Muscle layer of colon (tissue), 2 donors: ENCODE measurements around the gene PROSER3.

ENCODE experiments used
- H3K27ac ChIP-seq: one replicate; pipeline ENCODE4 v1.7.0; 2013; ENCODE audit warnings: low read depth, mild to moderate bottlenecking, low read length, moderate library complexity
- H3K27me3 ChIP-seq, 2 donors: one replicate each; pipeline ENCODE4 v1.7.0; 2013; ENCODE audit warnings: low read length in 2 of 2, mild to moderate bottlenecking in 2 of 2; ENCODE audit not compliant: insufficient read depth in 2 of 2, control insufficient read depth in 1 of 2
- H3K36me3 ChIP-seq: one replicate; pipeline ENCODE4 v1.7.0; 2013; ENCODE audit warnings: mild to moderate bottlenecking, low read length; ENCODE audit not compliant: insufficient read depth
- H3K4me1 ChIP-seq: one replicate; pipeline ENCODE4 v1.7.0; 2013; ENCODE audit warnings: mild to moderate bottlenecking, low read length; ENCODE audit not compliant: insufficient read depth
- H3K4me3 ChIP-seq, 2 donors: one replicate each; pipeline ENCODE4 v1.7.0; 2013; ENCODE audit warnings: low read length in 2 of 2, low read depth in 1 of 2, mild to moderate bottlenecking in 1 of 2, moderate library complexity in 1 of 2
- H3K9ac ChIP-seq: one replicate; pipeline ENCODE4 v1.7.0; 2013; ENCODE audit warnings: low read length
- H3K9me3 ChIP-seq: one replicate; pipeline ENCODE4 v1.7.0; 2013; ENCODE audit warnings: mild to moderate bottlenecking, low read length
- donor health status: abdominal sarcoma.
- donor health status: Adenocarcinoma of cecum.

Gene PROSER3

DNA sequence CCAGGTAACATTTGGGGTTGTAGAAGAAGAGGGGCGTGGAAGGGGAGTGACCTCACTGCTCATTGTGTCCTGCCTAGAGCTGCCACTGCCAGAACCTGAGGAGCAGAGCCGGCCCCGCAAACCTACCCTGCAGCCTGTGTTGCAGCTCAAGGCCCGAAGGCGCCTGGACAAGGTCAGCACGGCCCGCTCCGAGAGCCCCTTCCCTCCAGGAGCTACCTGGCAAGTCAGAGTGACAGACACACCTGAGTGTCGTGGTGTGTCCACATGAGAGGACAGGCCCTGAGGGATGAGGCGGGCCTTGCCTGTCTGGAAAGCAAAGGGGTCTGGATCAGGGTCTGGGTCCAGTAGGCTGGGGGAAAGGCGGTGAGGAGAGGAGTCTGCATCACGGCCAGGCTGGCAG lies 33.4 kb upstream of the PROSER3 start:
- Histone ChIP-seq H3K36me3 (peaks cover 89% of the 10 kb centered on the region), H3K9ac (no peak overlapping the region), H3K4me1 (peaks cover 2% of the 10 kb centered on the region), H3K27me3 (no peaks in the 10 kb centered on the region), H3K4me3 (no peak overlapping the region), H3K27ac (no peak overlapping the region), H3K9me3 (no peaks in the 10 kb centered on the region)

DNA sequence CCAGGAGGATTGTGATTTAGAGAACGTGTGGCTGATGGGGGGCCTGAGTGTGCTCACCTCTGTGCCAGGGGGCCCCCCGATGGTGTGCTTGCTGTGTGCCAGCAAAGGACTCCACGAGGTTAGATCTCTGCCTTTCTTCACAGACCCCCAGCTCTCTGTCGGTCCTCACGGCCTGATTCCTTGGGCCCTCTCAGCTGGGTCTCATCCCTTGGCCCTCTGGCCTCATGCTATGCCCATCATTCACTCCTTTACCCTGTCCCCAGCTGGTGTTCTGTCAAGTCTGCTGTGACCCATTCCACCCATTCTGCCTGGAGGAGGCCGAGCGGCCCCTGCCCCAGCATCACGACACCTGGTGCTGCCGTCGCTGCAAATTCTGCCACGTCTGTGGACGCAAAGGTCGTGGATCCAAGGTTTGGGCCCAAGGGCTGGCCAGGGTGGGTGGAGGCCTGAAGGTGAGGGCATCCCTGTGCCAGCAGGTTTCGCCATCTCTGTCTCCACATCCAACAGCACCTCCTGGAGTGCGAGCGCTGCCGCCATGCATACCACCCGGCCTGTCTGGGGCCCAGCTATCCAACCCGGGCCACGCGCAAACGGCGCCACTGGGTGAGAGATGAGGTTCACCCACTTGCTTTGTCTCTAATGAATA lies 32.6 kb upstream of the PROSER3 start:
- no peak overlapping the region for H3K27ac ChIP-seq
- no peaks in the 10 kb centered on the region for H3K27me3 ChIP-seq
- H3K9ac ChIP-seq, result no peak overlapping the region
- no peaks in the 10 kb centered on the region for H3K4me1 ChIP-seq
- peaks cover 89% of the 10 kb centered on the region for H3K36me3 ChIP-seq
- no peaks in the 10 kb centered on the region for H3K9me3 ChIP-seq
- no peak overlapping the region for H3K4me3 ChIP-seq

DNA sequence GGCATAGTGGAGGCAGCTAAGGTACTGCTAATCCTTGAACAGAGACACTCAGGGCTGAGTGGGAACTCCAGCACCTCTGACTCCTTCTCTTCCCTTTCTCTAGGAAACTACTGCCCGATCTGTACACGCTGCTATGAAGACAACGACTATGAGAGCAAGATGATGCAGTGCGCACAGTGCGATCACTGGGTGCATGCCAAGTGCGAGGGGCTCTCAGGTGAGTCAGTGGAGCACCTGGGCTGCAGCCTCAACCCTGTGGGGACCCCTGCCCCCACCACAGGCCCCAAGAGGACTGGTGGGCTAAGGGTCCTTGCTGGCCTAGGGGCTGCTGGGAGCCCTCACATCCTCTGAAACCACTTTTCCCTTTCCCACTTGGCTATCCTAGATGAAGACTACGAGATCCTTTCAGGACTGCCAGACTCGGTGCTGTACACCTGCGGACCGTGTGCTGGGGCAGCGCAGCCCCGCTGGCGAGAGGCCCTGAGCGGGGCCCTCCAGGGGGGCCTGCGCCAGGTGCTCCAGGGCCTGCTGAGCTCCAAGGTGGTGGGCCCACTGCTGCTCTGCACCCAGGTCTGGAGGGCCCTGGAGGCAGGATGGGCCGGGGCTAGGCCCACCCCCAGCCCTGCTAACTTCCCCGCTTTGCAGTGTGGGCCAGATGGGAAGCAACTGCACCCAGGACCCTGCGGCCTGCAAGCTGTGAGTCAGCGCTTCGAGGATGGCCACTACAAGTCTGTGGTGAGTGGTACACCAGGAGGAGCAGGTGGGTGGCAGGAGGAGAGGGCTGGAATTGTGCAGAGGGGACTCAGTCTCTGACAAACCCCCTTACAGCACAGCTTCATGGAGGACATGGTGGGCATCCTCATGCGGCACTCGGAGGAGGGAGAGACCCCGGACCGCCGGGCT lies 30.7 kb upstream of the PROSER3 start:
- Histone ChIP-seq H3K9me3 (no peaks in the 10 kb centered on the region), H3K4me1 (no peaks in the 10 kb centered on the region), H3K27ac (no peak overlapping the region), H3K4me3 (no peak overlapping the region), H3K9ac (no peak overlapping the region), H3K36me3 (peaks cover 97% of the 10 kb centered on the region), H3K27me3 (no peaks in the 10 kb centered on the region)

DNA sequence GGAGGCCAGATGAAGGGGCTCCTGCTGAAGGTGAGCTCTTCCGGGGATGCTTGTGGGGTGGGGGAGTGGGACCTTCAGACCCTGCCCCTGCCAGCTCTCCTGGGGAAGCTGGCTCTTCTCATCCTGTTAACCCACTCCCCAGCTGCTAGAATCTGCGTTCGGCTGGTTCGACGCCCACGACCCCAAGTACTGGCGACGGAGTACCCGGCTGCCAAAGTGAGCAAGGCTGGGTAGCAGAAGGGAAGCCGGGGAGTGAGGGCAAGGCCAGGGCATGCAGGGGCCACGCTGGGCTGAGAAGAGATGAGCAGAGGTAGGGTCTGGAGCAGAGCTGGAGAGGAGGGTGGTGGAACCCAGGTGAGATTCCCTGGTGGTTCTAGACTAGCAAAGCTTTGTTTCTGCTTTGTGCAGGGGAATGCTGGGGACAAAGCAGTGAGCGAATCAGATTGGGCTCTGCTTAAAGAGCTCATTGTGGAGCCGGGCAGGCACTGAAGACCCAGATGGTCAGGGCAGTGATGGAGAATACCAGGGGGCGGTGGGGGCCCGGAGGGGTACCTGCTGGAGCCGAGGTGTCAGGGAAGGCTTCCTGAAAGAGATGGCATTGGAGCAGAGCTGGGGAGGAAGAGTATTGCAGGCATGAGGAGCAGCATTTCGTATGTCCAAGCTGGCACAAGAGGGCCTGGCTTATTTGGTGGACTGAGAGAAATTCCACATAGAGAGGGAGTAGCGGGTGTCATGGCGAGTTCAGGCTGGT lies 29.8 kb upstream of the PROSER3 start:
- H3K9me3 ChIP-seq, result no peaks in the 10 kb centered on the region
- no peak overlapping the region for H3K4me3 ChIP-seq
- no peak overlapping the region for H3K27ac ChIP-seq
- H3K4me1 ChIP-seq, result no peaks in the 10 kb centered on the region
- H3K9ac ChIP-seq, result no peak overlapping the region
- H3K27me3 ChIP-seq, result no peaks in the 10 kb centered on the region
- peaks cover 89% of the 10 kb centered on the region for H3K36me3 ChIP-seq

DNA sequence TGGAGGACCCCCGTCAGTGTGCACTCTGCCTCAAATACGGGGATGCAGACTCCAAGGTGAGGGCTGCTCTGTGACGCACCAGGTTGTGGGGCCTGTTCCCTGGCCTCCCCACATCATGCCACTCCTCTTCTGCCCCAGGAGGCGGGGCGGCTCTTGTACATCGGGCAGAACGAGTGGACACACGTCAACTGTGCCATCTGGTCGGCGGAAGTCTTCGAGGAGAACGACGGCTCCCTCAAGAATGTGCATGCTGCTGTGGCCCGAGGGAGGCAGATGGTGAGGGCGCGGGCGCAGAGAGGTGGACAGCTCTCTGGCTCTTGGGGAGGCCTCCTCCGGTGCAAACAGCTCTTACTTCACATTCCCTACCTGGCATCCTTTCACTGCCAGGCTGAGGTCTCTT lies 29.0 kb upstream of the PROSER3 start:
- no peak overlapping the region for H3K27ac ChIP-seq
- peaks cover 84% of the 10 kb centered on the region for H3K36me3 ChIP-seq
- no peak overlapping the region for H3K9ac ChIP-seq
- no peaks in the 10 kb centered on the region for H3K9me3 ChIP-seq
- no peak overlapping the region for H3K4me3 ChIP-seq
- no peaks in the 10 kb centered on the region for H3K4me1 ChIP-seq
- no peaks in the 10 kb centered on the region for H3K27me3 ChIP-seq

DNA sequence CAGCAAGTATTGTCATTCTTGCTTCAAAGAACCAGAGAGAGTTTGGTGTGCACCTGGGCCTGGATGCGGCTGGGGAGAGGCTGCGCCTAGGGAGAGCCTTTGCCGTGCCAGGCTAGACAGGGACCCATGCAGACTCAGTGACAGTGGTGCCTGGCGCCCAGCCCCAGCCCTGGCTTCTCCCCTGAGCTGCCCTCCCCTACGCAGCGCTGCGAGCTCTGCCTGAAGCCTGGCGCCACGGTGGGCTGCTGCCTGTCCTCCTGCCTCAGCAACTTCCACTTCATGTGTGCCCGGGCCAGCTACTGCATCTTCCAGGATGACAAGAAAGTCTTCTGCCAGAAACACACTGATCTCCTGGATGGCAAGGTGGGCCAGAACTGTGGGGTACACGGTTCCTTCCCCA lies 28.2 kb upstream of the PROSER3 start:
- Histone ChIP-seq H3K4me3 (no peak overlapping the region), H3K9me3 (no peaks in the 10 kb centered on the region), H3K27me3 (no peaks in the 10 kb centered on the region), H3K36me3 (peaks cover 84% of the 10 kb centered on the region), H3K4me1 (no peaks in the 10 kb centered on the region), H3K9ac (no peak overlapping the region), H3K27ac (no peak overlapping the region)

DNA sequence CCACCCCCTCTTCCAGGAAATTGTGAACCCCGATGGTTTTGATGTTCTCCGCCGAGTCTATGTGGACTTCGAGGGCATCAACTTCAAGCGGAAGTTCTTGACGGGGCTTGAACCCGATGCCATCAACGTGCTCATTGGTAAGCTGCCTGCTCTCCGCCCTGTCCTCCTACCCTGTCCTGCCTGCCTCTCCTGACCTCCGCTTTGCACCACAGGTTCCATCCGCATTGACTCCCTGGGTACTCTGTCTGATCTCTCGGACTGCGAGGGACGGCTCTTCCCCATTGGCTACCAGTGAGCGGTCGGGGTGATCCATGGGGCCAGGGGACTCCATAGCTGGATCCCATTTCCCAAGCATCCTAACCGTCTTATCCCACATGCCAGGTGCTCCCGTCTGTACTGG lies 27.6 kb upstream of the PROSER3 start:
- Histone ChIP-seq H3K27ac (no peak overlapping the region), H3K9me3 (no peaks in the 10 kb centered on the region), H3K4me3 (no peak overlapping the region), H3K36me3 (peaks cover 84% of the 10 kb centered on the region), H3K9ac (no peak overlapping the region), H3K27me3 (no peaks in the 10 kb centered on the region), H3K4me1 (no peaks in the 10 kb centered on the region)

DNA sequence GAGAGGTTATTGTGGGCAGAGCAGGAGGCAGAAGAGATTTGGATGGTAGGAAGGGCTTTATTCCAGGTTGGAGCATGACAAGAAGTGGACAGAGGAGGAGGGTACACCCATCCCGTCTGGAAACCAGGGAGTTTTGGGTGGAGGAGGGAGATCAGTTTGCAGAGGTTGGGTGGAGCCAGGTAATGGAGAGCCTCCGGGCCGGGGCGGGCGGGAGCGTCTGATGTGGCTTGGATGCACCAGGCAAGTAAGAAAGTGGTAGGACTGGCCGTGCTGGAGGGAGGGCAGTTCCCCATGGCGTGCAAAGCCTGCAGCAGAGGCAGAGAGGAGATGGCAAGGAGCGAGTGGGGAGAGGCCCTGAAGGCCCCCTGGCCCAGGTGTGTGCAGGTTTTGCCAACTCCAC lies 26.6 kb upstream of the PROSER3 start:
- Histone ChIP-seq H3K9me3 (no peaks in the 10 kb centered on the region), H3K27ac (no peak overlapping the region), H3K27me3 (no peaks in the 10 kb centered on the region), H3K4me3 (no peak overlapping the region), H3K4me1 (no peaks in the 10 kb centered on the region), H3K9ac (no peak overlapping the region), H3K36me3 (peaks cover 83% of the 10 kb centered on the region)

DNA sequence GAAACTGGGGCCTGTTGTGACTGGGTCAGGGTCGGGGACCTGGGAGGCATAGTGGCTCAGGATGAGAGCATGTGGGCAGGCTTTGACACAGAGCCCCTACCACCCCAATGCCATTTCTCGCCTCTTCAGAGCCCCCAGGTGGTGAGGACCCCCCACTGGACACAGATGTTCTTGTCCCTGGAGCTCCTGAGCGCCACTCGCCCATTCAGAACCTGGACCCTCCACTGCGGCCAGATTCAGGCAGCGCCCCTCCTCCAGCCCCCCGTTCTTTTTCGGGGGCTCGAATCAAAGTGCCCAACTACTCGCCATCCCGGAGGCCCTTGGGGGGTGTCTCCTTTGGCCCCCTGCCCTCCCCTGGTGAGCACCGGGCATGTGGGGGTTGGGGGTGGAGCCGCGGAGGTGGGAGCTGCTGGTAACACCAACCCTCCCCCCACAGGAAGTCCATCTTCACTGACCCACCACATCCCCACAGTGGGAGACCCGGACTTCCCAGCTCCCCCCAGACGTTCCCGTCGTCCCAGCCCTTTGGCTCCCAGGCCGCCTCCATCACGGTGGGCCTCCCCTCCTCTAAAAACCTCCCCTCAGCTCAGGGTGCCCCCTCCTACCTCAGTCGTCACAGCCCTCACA lies 26.1 kb upstream of the PROSER3 start:
- Histone ChIP-seq H3K4me1 (no peaks in the 10 kb centered on the region), H3K9ac (no peak overlapping the region), H3K9me3 (no peaks in the 10 kb centered on the region), H3K36me3 (peaks cover 84% of the 10 kb centered on the region), H3K27ac (no peak overlapping the region), H3K4me3 (no peak overlapping the region), H3K27me3 (no peaks in the 10 kb centered on the region)

DNA sequence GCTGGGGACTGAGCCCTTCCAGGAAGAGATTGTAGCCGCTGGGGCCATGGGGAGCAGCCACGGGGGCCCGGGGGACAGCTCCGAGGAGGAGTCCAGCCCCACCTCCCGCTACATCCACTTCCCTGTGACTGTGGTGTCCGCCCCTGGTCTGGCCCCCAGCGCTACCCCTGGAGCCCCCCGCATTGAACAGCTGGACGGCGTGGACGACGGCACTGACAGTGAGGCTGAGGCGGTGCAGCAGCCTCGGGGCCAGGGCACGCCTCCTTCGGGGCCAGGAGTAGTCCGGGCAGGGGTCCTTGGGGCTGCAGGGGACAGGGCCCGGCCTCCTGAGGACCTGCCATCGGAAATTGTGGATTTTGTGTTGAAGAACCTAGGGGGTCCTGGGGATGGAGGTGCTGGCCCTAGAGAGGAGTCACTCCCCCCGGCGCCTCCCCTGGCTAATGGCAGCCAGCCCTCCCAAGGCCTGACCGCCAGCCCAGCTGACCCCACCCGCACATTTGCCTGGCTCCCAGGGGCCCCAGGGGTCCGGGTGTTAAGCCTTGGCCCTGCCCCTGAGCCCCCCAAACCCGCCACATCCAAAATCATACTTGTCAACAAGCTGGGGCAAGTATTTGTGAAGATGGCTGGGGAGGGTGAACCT lies 25.3 kb upstream of the PROSER3 start:
- Histone ChIP-seq H3K4me1 (no peaks in the 10 kb centered on the region), H3K4me3 (no peak overlapping the region), H3K27ac (no peak overlapping the region), H3K36me3 (peaks cover 83% of the 10 kb centered on the region), H3K27me3 (no peaks in the 10 kb centered on the region), H3K9ac (no peak overlapping the region), H3K9me3 (no peaks in the 10 kb centered on the region)
